Type B pancreatic cell (in vitro differentiated cells): ENCODE data around the gene C5. TPM values are rescaled to one million over a fixed set of nuclear protein-coding genes. Genes with fewer than 3 reads are reported as not detected.

ENCODE experiments used
- DNase-seq: peaks from one replicate; pipeline ENCODE4 v3.0.0; 2021; ENCODE audit warnings: mixed read lengths; ENCODE audit not compliant: unreplicated experiment; ENCODE audit errors: extremely low spot score
- H3K27ac Mint-ChIP-seq: 2 replicates; pipeline ENCODE4 v1.8.0; 2021; ENCODE audit warnings: mild to moderate bottlenecking, mixed read lengths
- H3K27me3 Mint-ChIP-seq: 2 replicates; pipeline ENCODE4 v1.8.0; 2021; ENCODE audit warnings: mixed read lengths
- H3K36me3 Mint-ChIP-seq: 2 replicates; pipeline ENCODE4 v1.8.0; 2021; ENCODE audit warnings: mixed read lengths
- H3K4me1 Mint-ChIP-seq: one replicate; pipeline ENCODE4 v1.8.0; 2021; ENCODE audit warnings: mixed read lengths; ENCODE audit not compliant: unreplicated experiment
- H3K4me3 Mint-ChIP-seq: 2 replicates; pipeline ENCODE4 v1.8.0; 2021; ENCODE audit warnings: mild to moderate bottlenecking, mixed read lengths
- H3K9me3 Mint-ChIP-seq: 2 replicates; pipeline ENCODE4 v1.8.0; 2021; ENCODE audit warnings: mixed read lengths
- CTCF ChIP-seq: fragments of 200-600 bp; sonication (generic); conservative IDR thresholded peaks from 2 replicates; pipeline ENCODE4 v1.5.0; 2021; ENCODE audit warnings: antibody characterized with exemption, mild to moderate bottlenecking
- total RNA-seq: library from RNA; stranded (reverse); gene quantifications from 2 replicates; pipeline ENCODE4 v1.2.1, GENCODE V29; 2021; ENCODE audit warnings: low replicate concordance

The C5 gene
- total RNA-seq, 1 donor from 2014 or later: 10.0 TPM

- Mint-ChIP-seq H3K4me1 (peaks cover 25% of the 10 kb centered on the region), H3K4me3 (no peak overlapping the region), H3K27me3 (peaks cover 8% of the 10 kb centered on the region), H3K36me3 (no peaks in the 10 kb centered on the region), H3K27ac (no peak overlapping the region), H3K9me3 (no peaks in the 10 kb centered on the region)
- no peak for DNase-seq
- no peak for TF ChIP-seq CTCF
Observed at GRCh38 chr9:120935383-120935857, 114.7 kb downstream of the C5 start.

- Mint-ChIP-seq H3K27me3 (peaks cover 7% of the 10 kb centered on the region), H3K36me3 (no peaks in the 10 kb centered on the region), H3K9me3 (no peaks in the 10 kb centered on the region), H3K4me3 (no peak overlapping the region), H3K27ac (no peak overlapping the region), H3K4me1 (peaks cover 25% of the 10 kb centered on the region)
- no peak for DNase-seq
- no peak for TF ChIP-seq CTCF
Observed at GRCh38 chr9:120934281-120934680, 115.8 kb downstream of the C5 start.

- H3K4me1 Mint-ChIP-seq: peaks cover 25% of the 10 kb centered on the region
- no peaks in the 10 kb centered on the region for H3K36me3 Mint-ChIP-seq
- no peaks in the 10 kb centered on the region for H3K9me3 Mint-ChIP-seq
- no peak for DNase-seq
- no peak overlapping the region for H3K4me3 Mint-ChIP-seq
- H3K27ac Mint-ChIP-seq: no peak overlapping the region
- no peak for TF ChIP-seq CTCF
- H3K27me3 Mint-ChIP-seq: peaks cover 4% of the 10 kb centered on the region
Observed at GRCh38 chr9:120933310-120934055, 116.6 kb downstream of the C5 start.

- H3K27ac Mint-ChIP-seq: no peak overlapping the region
- DNase-seq: no peak
- no peak overlapping the region for H3K4me3 Mint-ChIP-seq
- no peaks in the 10 kb centered on the region for H3K36me3 Mint-ChIP-seq
- H3K4me1 Mint-ChIP-seq: peaks cover 31% of the 10 kb centered on the region
- peaks cover 10% of the 10 kb centered on the region for H3K27me3 Mint-ChIP-seq
- no peaks in the 10 kb centered on the region for H3K9me3 Mint-ChIP-seq
- no peak for TF ChIP-seq CTCF
Observed at GRCh38 chr9:120932086-120932823, 117.8 kb downstream of the C5 start.

GRCh38 chr9:120931231-120932085, 118.6 kb downstream of the C5 start:
- Mint-ChIP-seq H3K4me1 (peaks cover 24% of the 10 kb centered on the region), H3K4me3 (peak overlapping the region; percentile 67), H3K27ac (no peak overlapping the region), H3K36me3 (no peaks in the 10 kb centered on the region), H3K27me3 (peaks cover 10% of the 10 kb centered on the region), H3K9me3 (no peaks in the 10 kb centered on the region)
- TF ChIP-seq CTCF: no peak
- DNase-seq: no peak
